NCI-H510A treated with DMSO at 0.1 percent for 48 hours (cell line): ENCODE measurements around the gene AVEN.
A peak's percentile ranks its signal among the peaks of the same experiment; 100 is the strongest.
"Not testable (repeated sequence)": the region's sequence is repeated elsewhere in the genome, so short reads cannot be mapped to it uniquely, and the experiment has no call there.

ENCODE experiments used
- DNase-seq: peaks from one replicate; lab custom pipeline; 2025; lab: John Stamatoyannopoulos, UW

The AVEN gene

GRCh38 chr15:34038871-34039789 lies at the start of gene AVEN:
TSS of gene AVEN (minus strand) at chr15:34039204. CDS start at chr15:34039046, 158 bp downstream.
- DNase-seq: peak; percentile 17

GRCh38 chr15:34085746-34086145 lies 46.7 kb upstream of the AVEN start:
- DNase-seq: no peak

- DNase-seq: no peak
Measured at GRCh38 chr15:34084086-34084485, 45.1 kb upstream of the AVEN start.

GRCh38 chr15:34079904-34080303 lies 40.9 kb upstream of the AVEN start:
- DNase-seq: no peak

- no peak for DNase-seq
Measured at GRCh38 chr15:34078900-34079299, 39.9 kb upstream of the AVEN start.

- DNase-seq: no peak
Measured at GRCh38 chr15:34076785-34077184, 37.8 kb upstream of the AVEN start.

- no peak for DNase-seq
Measured at GRCh38 chr15:34070003-34070402, 31.0 kb upstream of the AVEN start.

- no peak for DNase-seq
Measured at GRCh38 chr15:34065941-34066340, 26.9 kb upstream of the AVEN start.

- no peak for DNase-seq
Measured at GRCh38 chr15:34065261-34065660, 26.3 kb upstream of the AVEN start.

GRCh38 chr15:34064438-34064837 lies 25.4 kb upstream of the AVEN start:
- no peak for DNase-seq

- no peak for DNase-seq
Measured at GRCh38 chr15:34059946-34060345, 20.9 kb upstream of the AVEN start.

- DNase-seq: no peak
Measured at GRCh38 chr15:34059476-34059875, 20.5 kb upstream of the AVEN start.

- DNase-seq: no peak
Measured at GRCh38 chr15:34056911-34057310, 17.9 kb upstream of the AVEN start.

- no peak for DNase-seq
Measured at GRCh38 chr15:34055868-34056595, 17.0 kb upstream of the AVEN start.

GRCh38 chr15:34054081-34054707 lies 15.2 kb upstream of the AVEN start:
- no peak for DNase-seq

- not testable (repeated sequence) for DNase-seq
Measured at GRCh38 chr15:34050385-34050784, 11.4 kb upstream of the AVEN start.

- no peak for DNase-seq
Measured at GRCh38 chr15:34049112-34049511, 10.1 kb upstream of the AVEN start.

- no peak for DNase-seq
Measured at GRCh38 chr15:34047893-34048775, 9.1 kb upstream of the AVEN start.

- no peak for DNase-seq
Measured at GRCh38 chr15:34046471-34047145, 7.6 kb upstream of the AVEN start.

GRCh38 chr15:34043813-34044212 lies 4.8 kb upstream of the AVEN start:
- DNase-seq: no peak

GRCh38 chr15:34043391-34043790 lies 4.4 kb upstream of the AVEN start:
- no peak for DNase-seq
